ENCODE measurements around the gene NR1I2.

Gene NR1I2

DNA sequence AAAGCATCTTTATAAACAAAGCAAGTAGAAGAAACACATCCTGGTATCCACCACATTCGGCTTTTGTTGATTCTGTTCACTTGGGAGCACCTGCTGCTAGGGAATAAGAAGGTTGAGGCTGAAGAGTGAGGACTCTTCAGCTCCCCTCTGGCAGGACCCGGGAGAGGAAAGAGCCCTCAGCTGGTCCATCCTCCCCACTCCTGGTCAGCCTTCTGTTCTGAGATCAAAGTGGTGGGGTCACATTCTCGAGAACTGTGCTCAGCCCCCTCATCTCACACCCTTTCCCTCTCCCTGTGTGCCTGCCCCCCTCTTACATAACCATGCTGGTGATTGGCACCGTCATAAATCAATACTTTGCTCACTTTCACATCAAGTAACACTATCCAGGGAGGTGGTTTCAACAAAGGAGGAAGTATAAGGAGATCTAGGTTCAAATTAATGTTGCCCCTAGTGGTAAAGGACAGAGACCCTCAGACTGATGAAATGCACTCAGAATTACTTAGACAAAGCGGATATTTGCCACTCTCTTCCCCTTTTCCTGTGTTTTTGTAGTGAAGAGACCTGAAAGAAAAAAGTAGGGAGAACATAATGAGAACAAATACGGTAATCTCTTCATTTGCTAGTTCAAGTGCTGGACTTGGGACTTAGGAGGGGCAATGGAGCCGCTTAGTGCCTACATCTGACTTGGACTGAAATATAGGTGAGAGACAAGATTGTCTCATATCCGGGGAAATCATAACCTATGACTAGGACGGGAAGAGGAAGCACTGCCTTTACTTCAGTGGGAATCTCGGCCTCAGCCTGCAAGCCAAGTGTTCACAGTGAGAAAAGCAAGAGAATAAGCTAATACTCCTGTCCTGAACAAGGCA is at the start of gene NR1I2:
NR1I2 (plus strand) TSS at position 772 of the 869 bp plus-strand sequence.
- TF ChIP-seq CEBPB (IDR thresholded peaks at IDR 0.05): no peak

- TF ChIP-seq TEAD4 (IDR thresholded peaks at IDR 0.05) (no peak), YY1 (IDR thresholded peaks at IDR 0.05; ENCODE audit: low read depth) (no peak), MAX (IDR thresholded peaks at IDR 0.05) (no peak)
Measured at GRCh38 chr3:119733812-119734211, 48.1 kb upstream of the NR1I2 start.

DNA sequence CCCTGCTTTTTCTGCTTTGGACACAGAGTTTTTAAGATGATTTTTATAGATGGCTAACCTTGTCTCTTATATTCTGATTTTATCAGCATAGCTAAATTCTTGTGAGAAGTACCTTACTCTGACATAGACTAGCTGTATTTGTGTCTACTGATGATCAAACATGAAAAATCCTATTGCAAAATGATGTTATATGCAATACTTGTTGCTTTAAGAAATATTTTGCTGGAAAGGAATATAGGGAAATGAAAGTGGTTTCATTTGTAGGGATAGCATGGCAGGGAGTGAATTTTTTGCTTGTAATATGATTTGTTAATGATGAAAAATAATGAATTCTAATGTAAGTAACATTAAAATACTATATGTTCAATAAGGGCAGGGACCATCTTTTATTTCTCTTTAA is 43.2 kb upstream of the NR1I2 start:
- TF ChIP-seq CEBPB (IDR thresholded peaks at IDR 0.05) (no peak), CREB1 (IDR thresholded peaks at IDR 0.05; ENCODE audit: low read depth) (no peak), REST (IDR thresholded peaks at IDR 0.05; ENCODE audit: low read depth) (no peak), FOXM1 (IDR thresholded peaks at IDR 0.05; ENCODE audit: borderline replicate concordance, low read depth) (no peak), ZBTB7A (IDR thresholded peaks at IDR 0.05; ENCODE audit: low read depth) (no peak), TAF1 (IDR thresholded peaks at IDR 0.05; ENCODE audit: low read depth) (no peak), NFIC (IDR thresholded peaks at IDR 0.05) (no peak), TEAD4 (IDR thresholded peaks at IDR 0.05) (no peak), EGR1 (IDR thresholded peaks at IDR 0.05) (no peak), EP300 (IDR thresholded peaks at IDR 0.05; ENCODE audit: borderline replicate concordance) (no peak), YY1 (IDR thresholded peaks at IDR 0.05; ENCODE audit: low read depth) (no peak), RAD21 (IDR thresholded peaks at IDR 0.05; ENCODE audit: low read depth) (no peak), MAX (IDR thresholded peaks at IDR 0.05) (no peak), TCF12 (IDR thresholded peaks at IDR 0.05; ENCODE audit: low read depth) (no peak)
- TF ChIP-seq, protein P1, sequence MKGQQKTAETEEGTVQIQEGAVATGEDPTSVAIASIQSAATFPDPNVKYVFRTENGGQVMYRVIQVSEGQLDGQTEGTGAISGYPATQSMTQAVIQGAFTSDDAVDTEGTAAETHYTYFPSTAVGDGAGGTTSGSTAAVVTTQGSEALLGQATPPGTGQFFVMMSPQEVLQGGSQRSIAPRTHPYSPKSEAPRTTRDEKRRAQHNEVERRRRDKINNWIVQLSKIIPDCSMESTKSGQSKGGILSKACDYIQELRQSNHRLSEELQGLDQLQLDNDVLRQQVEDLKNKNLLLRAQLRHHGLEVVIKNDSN (IDR thresholded peaks at IDR 0.05): no peak

DNA sequence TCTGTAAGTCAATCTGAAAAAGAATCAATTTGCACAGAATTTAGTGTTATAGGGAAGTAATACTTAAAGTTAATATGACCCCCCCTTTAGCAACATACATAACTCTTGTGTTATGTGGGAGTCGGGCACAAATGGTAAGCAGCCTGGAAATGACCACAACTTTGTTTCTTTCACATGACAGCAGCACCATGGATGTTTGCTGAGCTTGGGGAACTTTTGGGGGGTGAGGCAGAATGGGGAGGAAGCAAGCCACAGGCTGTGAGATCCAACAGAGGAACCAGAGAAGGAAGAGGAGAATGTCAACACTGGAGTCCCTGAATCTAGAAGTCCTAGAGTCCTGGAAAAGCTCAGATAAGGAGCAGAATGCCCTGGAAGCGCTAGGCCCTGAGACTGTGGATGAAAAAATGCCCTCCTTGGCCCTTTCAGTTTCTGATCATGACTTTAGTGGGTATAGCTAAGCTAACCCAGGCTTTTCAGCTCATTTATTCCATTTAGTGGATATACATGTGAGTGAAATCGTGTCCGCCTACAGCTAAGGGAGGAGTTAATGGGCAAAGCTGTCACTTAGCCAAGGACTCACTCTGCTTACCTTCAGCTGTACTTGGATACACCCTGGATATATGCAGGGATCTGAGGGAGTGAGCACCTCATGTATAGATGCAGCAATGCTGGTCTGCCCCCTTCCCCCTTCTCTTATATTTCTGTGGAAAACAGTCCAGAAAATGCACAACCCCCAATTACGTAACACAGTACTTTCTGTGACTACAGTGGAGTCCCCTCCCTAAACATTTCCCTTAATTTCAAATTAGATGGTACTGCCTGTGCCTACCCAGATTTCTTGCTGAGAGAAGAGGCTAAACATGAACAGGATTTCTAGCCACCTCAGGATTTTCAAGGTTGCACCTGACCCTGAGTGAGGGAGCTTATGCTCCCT is 40.0 kb upstream of the NR1I2 start:
- no peak for TF ChIP-seq MAX (IDR thresholded peaks at IDR 0.05)
- TF ChIP-seq NFIC (IDR thresholded peaks at IDR 0.05): no peak
- TF ChIP-seq RAD21 (IDR thresholded peaks at IDR 0.05; ENCODE audit: low read depth): no peak
- no peak for TF ChIP-seq TCF12 (IDR thresholded peaks at IDR 0.05; ENCODE audit: low read depth)
- no peak for TF ChIP-seq EGR1 (IDR thresholded peaks at IDR 0.05)
- TF ChIP-seq YY1 (IDR thresholded peaks at IDR 0.05; ENCODE audit: low read depth): no peak
- TF ChIP-seq TEAD4 (IDR thresholded peaks at IDR 0.05): no peak
- no peak for TF ChIP-seq CREB1 (IDR thresholded peaks at IDR 0.05; ENCODE audit: low read depth)
- TF ChIP-seq TAF1 (IDR thresholded peaks at IDR 0.05; ENCODE audit: low read depth): no peak
- no peak for TF ChIP-seq FOXM1 (IDR thresholded peaks at IDR 0.05; ENCODE audit: borderline replicate concordance, low read depth)
- no peak for TF ChIP-seq REST (IDR thresholded peaks at IDR 0.05; ENCODE audit: low read depth)
- TF ChIP-seq EP300 (IDR thresholded peaks at IDR 0.05; ENCODE audit: borderline replicate concordance): no peak
- TF ChIP-seq ZBTB7A (IDR thresholded peaks at IDR 0.05; ENCODE audit: low read depth): no peak
- TF ChIP-seq, protein P1 (IDR thresholded peaks at IDR 0.05): no peak
- no peak for TF ChIP-seq CEBPB (IDR thresholded peaks at IDR 0.05)

GRCh38 chr3:119743921-119744320 is 38.0 kb upstream of the NR1I2 start:
- TF ChIP-seq CREB1 (IDR thresholded peaks at IDR 0.05; ENCODE audit: low read depth) (no peak), TCF12 (IDR thresholded peaks at IDR 0.05; ENCODE audit: low read depth) (no peak), EP300 (IDR thresholded peaks at IDR 0.05; ENCODE audit: borderline replicate concordance) (no peak), TEAD4 (IDR thresholded peaks at IDR 0.05) (no peak), EGR1 (IDR thresholded peaks at IDR 0.05) (no peak), RAD21 (IDR thresholded peaks at IDR 0.05; ENCODE audit: low read depth) (no peak), ZBTB7A (IDR thresholded peaks at IDR 0.05; ENCODE audit: low read depth) (no peak), MAX (IDR thresholded peaks at IDR 0.05) (no peak), YY1 (IDR thresholded peaks at IDR 0.05; ENCODE audit: low read depth) (no peak), CEBPB (IDR thresholded peaks at IDR 0.05) (no peak), FOXM1 (IDR thresholded peaks at IDR 0.05; ENCODE audit: borderline replicate concordance, low read depth) (no peak)
- TF ChIP-seq, protein P1 (IDR thresholded peaks at IDR 0.05): no peak

Data from Ishikawa (cell line).